ENCODE results near the gene MDN1. TPM values are rescaled to one million over a fixed set of nuclear protein-coding genes. Genes with fewer than 3 reads are reported as not detected.
A peak's percentile ranks its signal among the peaks of the same experiment; 100 is the strongest.
"Not testable (repeated sequence)": the region's sequence is repeated elsewhere in the genome, so short reads cannot be mapped to it uniquely, and the experiment has no call there.

Gene MDN1, protein sequence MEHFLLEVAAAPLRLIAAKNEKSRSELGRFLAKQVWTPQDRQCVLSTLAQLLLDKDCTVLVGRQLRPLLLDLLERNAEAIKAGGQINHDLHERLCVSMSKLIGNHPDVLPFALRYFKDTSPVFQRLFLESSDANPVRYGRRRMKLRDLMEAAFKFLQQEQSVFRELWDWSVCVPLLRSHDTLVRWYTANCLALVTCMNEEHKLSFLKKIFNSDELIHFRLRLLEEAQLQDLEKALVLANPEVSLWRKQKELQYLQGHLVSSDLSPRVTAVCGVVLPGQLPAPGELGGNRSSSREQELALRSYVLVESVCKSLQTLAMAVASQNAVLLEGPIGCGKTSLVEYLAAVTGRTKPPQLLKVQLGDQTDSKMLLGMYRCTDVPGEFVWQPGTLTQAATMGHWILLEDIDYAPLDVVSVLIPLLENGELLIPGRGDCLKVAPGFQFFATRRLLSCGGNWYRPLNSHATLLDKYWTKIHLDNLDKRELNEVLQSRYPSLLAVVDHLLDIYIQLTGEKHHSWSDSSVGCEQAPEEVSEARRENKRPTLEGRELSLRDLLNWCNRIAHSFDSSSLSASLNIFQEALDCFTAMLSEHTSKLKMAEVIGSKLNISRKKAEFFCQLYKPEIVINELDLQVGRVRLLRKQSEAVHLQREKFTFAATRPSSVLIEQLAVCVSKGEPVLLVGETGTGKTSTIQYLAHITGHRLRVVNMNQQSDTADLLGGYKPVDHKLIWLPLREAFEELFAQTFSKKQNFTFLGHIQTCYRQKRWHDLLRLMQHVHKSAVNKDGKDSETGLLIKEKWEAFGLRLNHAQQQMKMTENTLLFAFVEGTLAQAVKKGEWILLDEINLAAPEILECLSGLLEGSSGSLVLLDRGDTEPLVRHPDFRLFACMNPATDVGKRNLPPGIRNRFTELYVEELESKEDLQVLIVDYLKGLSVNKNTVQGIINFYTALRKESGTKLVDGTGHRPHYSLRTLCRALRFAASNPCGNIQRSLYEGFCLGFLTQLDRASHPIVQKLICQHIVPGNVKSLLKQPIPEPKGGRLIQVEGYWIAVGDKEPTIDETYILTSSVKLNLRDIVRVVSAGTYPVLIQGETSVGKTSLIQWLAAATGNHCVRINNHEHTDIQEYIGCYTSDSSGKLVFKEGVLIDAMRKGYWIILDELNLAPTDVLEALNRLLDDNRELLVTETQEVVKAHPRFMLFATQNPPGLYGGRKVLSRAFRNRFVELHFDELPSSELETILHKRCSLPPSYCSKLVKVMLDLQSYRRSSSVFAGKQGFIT (N-terminal part only)
- 57.7 TPM for polyA plus RNA-seq (ENCODE audit: insufficient read length)
- long read RNA-seq, donor 1, partial matches to known transcripts, result 10 of 19 reads
- long read RNA-seq, donor 1, other reads (novel, unspliced or antisense), result 9 of 19 reads
- long read RNA-seq, donor 2, partial matches to known transcripts, result 0 of 13 reads
- long read RNA-seq, donor 2, other reads (novel, unspliced or antisense), result 13 of 13 reads
- long read RNA-seq, donor 3, partial matches to known transcripts, result 11 of 17 reads
- long read RNA-seq, donor 3, other reads (novel, unspliced or antisense), result 6 of 17 reads
- long read RNA-seq, donor 4, partial matches to known transcripts, result 0 of 13 reads
- long read RNA-seq, donor 4, other reads (novel, unspliced or antisense), result 13 of 13 reads
- long read RNA-seq, donor 5, partial matches to known transcripts, result 60 of 71 reads
- long read RNA-seq, donor 5, other reads (novel, unspliced or antisense), result 11 of 71 reads
- long read RNA-seq, donor 6, partial matches to known transcripts, result 10 of 10 reads
- long read RNA-seq, donor 6, other reads (novel, unspliced or antisense), result 0 of 10 reads
- long read RNA-seq, donor 7, partial matches to known transcripts, result 11 of 17 reads
- long read RNA-seq, donor 7, other reads (novel, unspliced or antisense), result 6 of 17 reads
- long read RNA-seq, donor 8, partial matches to known transcripts, result 18 of 23 reads
- long read RNA-seq, donor 8, other reads (novel, unspliced or antisense), result 5 of 23 reads

DNA sequence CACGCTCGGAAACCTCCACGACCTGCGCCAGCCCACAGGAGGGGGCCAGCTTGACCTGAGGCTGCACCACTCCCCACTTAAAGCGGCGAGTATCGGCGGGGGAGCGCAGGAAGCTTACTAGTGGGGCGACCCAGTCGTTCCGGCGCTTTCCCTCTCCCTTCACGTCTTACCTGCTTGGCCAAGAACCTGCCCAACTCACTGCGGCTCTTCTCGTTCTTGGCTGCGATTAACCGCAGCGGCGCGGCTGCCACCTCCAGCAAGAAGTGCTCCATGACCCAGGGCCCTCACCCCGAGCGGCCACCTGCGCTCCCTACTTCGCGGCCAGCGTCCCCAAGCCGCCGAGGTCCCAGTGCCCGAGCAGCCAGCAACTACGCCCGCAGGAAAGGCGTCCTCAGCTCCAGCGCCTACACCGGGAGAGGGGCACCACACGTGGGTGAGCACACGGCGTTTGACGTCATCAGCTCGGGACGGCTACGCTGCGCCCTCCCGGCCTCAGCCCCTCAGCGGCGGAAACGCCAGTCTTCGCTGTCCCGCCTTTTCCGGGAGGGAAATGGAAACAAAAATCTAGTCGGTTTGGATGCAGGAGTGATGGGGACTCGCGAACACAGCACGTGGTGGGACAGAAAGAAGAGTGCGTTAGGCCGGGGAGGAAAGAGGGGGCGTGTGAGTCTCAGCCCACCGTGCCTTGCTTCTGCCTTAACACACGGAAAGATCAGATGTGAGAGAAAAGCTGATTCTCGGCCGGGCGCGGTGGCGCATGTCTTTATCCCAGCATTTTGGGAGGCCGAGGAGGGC, at the start of gene MDN1:
TSS of gene MDN1 (minus strand) at position 459 of the 795 bp plus-strand sequence. CDS start at position 272, 187 bp downstream.
- peak; percentile 94 for DNase-seq

DNA sequence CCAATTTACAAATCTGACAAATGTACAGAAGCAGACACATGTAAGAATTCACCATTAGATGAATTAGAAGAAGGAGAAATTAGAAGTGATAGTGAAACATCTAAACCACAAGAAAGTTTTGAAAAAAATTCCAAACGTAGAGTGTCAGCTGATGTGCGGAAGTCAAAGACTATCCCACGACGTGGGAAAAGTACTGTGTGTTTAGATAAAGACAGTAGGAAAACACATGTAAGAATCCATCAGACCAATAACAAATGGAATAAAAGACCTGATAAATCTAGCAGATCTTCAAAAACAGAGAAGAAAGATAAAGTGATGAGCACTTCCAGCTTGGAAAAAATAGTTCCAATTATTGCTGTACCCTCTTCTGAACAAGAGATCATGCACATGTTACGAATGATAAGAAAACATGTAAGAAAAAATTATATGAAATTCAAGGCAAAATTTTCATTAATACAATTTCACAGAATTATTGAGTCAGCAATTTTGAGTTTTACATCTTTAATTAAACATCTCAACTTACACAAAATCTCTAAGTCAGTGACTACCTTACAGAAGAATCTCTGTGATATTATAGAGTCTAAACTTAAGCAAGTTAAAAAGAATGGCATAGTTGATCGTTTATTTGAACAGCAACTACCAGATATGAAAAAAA, 46.6 kb upstream of the MDN1 start:
- DNase-seq, result no peak

DNA sequence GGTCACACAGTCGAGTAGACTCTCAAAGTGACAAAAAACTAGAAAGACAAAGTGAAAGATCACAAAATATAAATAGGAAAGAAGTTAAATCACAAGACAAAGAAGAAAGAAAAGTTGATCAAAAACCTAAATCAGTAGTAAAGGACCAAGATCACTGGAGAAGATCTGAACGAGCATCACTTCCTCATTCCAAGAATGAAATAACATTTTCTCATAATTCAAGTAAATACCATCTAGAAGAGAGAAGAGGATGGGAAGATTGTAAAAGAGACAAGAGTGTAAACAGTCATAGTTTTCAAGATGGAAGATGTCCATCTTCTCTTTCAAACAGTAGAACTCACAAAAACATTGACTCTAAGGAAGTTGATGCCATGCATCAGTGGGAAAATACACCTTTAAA, 43.1 kb upstream of the MDN1 start:
- no peak for DNase-seq

DNA sequence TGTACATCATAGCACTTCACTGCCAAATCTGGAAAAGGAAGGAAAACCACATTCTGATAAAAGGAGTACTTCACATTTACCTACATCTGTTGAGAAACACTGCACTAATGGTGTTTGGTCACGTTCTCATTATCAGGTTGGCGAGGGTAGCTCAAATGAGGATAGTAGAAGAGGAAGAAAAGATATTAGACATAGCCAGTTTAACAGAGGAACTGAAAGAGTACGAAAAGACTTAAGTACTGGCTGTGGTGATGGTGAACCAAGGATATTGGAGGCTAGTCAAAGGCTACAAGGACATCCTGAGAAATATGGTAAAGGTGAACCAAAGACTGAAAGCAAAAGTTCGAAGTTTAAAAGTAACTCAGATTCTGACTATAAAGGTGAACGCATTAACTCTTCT, 42.7 kb upstream of the MDN1 start:
- DNase-seq, result no peak

GRCh38 chr6:89859744-89860143, 40.1 kb upstream of the MDN1 start:
- DNase-seq, result no peak

GRCh38 chr6:89858041-89858440, 38.4 kb upstream of the MDN1 start:
- DNase-seq, result no peak

DNA sequence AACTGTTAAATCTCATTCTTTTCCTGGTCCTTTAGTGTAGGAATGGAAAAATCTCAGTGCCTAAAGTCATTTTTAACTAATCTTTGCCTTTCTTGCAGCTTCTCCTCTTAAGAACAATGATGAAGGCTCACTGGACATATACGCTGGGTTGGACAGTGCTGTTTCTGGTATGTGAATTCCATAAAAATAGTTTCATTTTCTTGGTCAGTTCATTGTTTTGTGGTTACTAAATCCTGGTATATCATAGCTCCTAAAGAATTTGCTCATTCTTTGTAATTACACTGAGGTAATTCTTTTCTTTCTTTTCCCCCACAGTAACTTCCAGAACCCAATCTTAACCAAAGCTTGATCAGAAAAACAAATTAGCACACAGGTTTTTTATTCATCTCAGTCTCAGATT, 33.5 kb upstream of the MDN1 start:
- no peak for DNase-seq

DNA sequence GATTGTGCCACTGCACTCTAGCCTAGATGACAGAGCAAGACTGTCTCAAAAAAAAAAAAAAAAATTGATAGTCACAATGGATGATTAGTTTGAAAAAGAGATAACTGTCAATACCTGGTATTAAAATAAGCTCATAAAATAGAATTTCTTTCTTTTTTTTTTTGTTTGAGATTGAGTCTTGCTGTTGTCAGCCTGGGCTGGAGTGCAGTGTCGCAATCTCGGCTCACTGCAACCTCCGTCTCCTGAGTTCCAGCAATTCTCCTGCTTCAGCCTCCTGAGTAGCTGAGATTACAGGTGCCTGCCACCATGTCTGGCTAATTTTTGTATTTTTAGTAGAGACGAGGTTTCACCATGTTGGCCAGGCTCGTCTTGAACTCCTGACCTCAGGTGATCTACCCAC, 27.9 kb upstream of the MDN1 start:
- DNase-seq, result not testable (repeated sequence)

DNA sequence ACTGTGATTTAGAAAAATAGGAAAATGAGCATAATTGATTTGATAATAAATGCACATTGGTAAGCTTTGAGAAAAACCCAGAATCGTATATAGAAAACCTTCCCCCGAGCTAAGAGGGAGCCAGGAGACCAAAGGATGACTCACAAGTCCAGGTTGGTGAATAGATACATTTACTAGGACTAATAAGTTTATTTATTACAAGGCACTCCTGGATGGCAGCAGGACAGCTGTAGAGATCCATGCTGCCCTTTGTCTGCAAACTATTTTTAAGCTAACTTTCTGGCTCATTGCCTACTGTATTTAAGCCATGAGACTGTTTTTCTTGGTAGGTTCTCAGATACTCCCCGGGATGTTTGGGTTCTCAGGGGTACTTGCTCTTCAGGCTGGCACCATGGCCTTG, 23.5 kb upstream of the MDN1 start:
- DNase-seq, result no peak

DNA sequence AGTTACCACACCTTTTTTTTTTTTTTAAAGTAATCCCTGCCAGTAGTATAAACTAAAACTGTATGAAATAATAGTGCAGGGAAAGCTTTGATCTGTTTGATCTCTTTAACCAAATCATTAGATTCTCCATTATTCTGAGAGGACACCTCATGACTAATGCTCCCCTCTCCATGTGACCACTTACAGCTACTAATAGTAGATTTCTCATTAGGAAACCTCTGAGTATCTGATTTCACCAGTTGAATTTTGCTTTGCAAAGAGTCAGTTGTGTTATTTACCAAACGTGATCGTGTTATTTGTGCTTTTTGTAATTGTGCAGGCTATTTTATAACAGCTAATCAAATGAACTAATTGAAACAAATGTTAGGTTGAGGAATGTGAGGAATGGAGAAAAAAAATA, 22.6 kb upstream of the MDN1 start:
- DNase-seq, result no peak

DNA sequence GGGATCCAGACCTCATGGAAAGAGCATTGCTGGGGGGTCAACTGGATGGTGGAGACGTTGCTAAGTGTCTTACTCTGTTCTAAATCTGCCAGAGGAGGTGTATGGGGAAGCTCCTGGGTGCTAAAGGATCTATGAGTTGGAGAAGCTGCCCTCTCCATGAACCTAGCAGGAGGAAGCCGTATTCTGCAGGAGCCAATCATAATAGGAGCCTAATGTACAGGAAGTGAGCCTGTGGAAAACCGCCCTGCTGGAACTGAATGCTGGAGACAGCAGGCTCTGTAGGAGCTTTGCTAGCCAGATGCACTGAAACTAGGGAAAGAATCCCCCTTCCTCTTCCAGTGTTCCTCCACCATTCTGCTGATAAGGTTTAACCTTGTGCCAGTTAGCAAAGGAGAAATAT, 20.9 kb upstream of the MDN1 start:
- peak; percentile 19 for DNase-seq

- DNase-seq, result no peak
Observed at GRCh38 chr6:89836639-89837222, 17.1 kb upstream of the MDN1 start.

GRCh38 chr6:89834884-89835792, 15.5 kb upstream of the MDN1 start:
- no peak for DNase-seq

GRCh38 chr6:89830170-89830809, 10.7 kb upstream of the MDN1 start:
- DNase-seq, result no peak

- peak; percentile 99 for DNase-seq
Observed at GRCh38 chr6:89829472-89830169, 10.0 kb upstream of the MDN1 start, which contains the start of gene CASP8AP2. Gene CASP8AP2 (plus strand): TSS chr6:89829880.

GRCh38 chr6:89828988-89829471, 9.4 kb upstream of the MDN1 start:
- no peak for DNase-seq
